HG03565 (cell line): Measurements from ENCODE around the gene NPTXR.

Experiments
- ATAC-seq: cut with Tn5 transposase; IDR thresholded peaks from one replicate; pipeline ENCODE4 v1.9.1; 2021; ENCODE audit warnings: mild to moderate bottlenecking, moderate library complexity; ENCODE audit not compliant: unreplicated experiment

Gene NPTXR

GRCh38 chr22:38774496-38775166 is 69.2 kb downstream of the NPTXR start:
- no peak for ATAC-seq

- ATAC-seq: no peak
These were observed 70.4 kb downstream of the NPTXR start for GRCh38 chr22:38773363-38773946.

GRCh38 chr22:38772623-38772873 is 71.3 kb downstream of the NPTXR start:
- no peak for ATAC-seq

- no peak for ATAC-seq
These were observed 73.4 kb downstream of the NPTXR start for GRCh38 chr22:38770257-38770949.
